Activated naive CD4-positive, alpha-beta T cell treated with anti-CD3 and anti-CD28 coated beads, Interleukin-2, amount 50 U/mL, for 24 hours (primary cell): ENCODE measurements around the gene SH2B3.
"Not testable (repeated sequence)": the region's sequence is repeated elsewhere in the genome, so short reads cannot be mapped to it uniquely, and the experiment has no call there.

Source experiments
- H3K27ac Mint-ChIP-seq: one replicate; pipeline ENCODE4 v1.8.0; 2021; ENCODE audit warnings: mild to moderate bottlenecking, mixed read lengths
- H3K27me3 Mint-ChIP-seq: one replicate; pipeline ENCODE4 v1.8.0; 2021; ENCODE audit warnings: mixed read lengths
- H3K36me3 Mint-ChIP-seq: one replicate; pipeline ENCODE4 v1.8.0; 2021; ENCODE audit warnings: mixed read lengths
- H3K4me1 Mint-ChIP-seq: one replicate; pipeline ENCODE4 v1.8.0; 2021; ENCODE audit warnings: mixed read lengths
- H3K4me3 Mint-ChIP-seq: one replicate; pipeline ENCODE4 v1.8.0; 2021; ENCODE audit warnings: mild to moderate bottlenecking, mixed read lengths
- H3K9me3 Mint-ChIP-seq: one replicate; pipeline ENCODE4 v1.8.0; 2021; ENCODE audit warnings: mixed read lengths

The SH2B3 gene

GRCh38 chr12:111469401-111469800 is 63.7 kb downstream of the SH2B3 start:
- H3K36me3 Mint-ChIP-seq: peaks cover 9% of the 10 kb centered on the region
- no peak overlapping the region for H3K4me3 Mint-ChIP-seq
- no peaks in the 10 kb centered on the region for H3K27me3 Mint-ChIP-seq
- peaks cover 5% of the 10 kb centered on the region for H3K4me1 Mint-ChIP-seq
- H3K27ac Mint-ChIP-seq: no peak overlapping the region
- no peaks in the 10 kb centered on the region for H3K9me3 Mint-ChIP-seq

GRCh38 chr12:111471236-111471635 is 65.5 kb downstream of the SH2B3 start:
- no peaks in the 10 kb centered on the region for H3K27me3 Mint-ChIP-seq
- H3K27ac Mint-ChIP-seq: peak overlapping the region; percentile 53
- H3K4me1 Mint-ChIP-seq: peaks cover 5% of the 10 kb centered on the region
- no peaks in the 10 kb centered on the region for H3K9me3 Mint-ChIP-seq
- no peak overlapping the region for H3K4me3 Mint-ChIP-seq
- peaks cover 12% of the 10 kb centered on the region for H3K36me3 Mint-ChIP-seq

DNA sequence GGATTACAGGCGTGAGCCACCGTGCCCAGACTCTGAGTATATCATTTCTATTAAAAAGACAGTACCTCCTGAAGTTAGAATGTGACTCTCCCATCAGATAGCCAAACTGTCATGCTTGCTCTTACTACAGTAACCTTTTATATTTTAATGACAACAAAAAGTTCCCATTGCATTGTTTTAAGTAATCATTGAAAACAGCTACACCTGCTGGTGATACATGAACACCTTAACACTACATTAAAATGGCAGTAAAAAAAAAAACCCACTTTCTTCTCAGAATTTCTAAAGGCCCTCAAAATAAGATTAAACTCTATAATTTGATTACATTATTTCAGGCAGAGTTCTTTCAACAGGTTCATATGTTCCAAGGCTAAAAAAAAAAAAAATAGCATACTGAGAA is 76.7 kb downstream of the SH2B3 start:
- Mint-ChIP-seq H3K27me3 (no peaks in the 10 kb centered on the region), H3K9me3 (no peaks in the 10 kb centered on the region), H3K36me3 (peaks cover 13% of the 10 kb centered on the region), H3K27ac (no peak overlapping the region), H3K4me3 (no peak overlapping the region), H3K4me1 (no peaks in the 10 kb centered on the region)

- H3K27ac Mint-ChIP-seq: no peak overlapping the region
Observed at GRCh38 chr12:111488271-111488670, 82.5 kb downstream of the SH2B3 start.

GRCh38 chr12:111488798-111489197 is 83.1 kb downstream of the SH2B3 start:
- H3K4me1 Mint-ChIP-seq: no peaks in the 10 kb centered on the region
- no peak overlapping the region for H3K4me3 Mint-ChIP-seq
- no peaks in the 10 kb centered on the region for H3K27me3 Mint-ChIP-seq
- no peaks in the 10 kb centered on the region for H3K9me3 Mint-ChIP-seq
- peaks cover 17% of the 10 kb centered on the region for H3K36me3 Mint-ChIP-seq
- H3K27ac Mint-ChIP-seq: no peak overlapping the region

More at GRCh38 chr12:111488271-111488670, 82.5 kb downstream of the SH2B3 start:
- H3K9me3 Mint-ChIP-seq: no peaks in the 10 kb centered on the region
- no peak overlapping the region for H3K4me3 Mint-ChIP-seq
- H3K4me1 Mint-ChIP-seq: no peaks in the 10 kb centered on the region
- no peaks in the 10 kb centered on the region for H3K27me3 Mint-ChIP-seq
- peaks cover 17% of the 10 kb centered on the region for H3K36me3 Mint-ChIP-seq

DNA sequence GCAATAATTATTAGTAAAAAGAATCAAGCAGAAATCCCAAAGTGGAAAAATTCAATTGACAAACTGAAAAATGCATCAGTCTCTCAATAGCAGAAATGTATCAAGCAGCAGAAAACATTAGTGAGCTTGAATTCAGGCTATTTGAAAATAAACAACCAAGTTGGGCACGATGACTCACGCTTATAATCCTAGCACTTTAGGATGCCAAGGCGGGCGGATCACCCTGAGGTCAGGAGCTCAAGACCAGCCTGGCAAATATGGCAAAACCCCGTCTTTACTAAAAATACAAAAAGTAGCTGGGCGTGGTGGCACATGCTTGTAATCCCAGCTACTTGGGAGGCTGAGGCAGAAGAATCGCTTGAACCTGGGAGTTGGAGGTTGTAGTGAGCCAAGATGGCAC is 87.3 kb downstream of the SH2B3 start:
- not testable (repeated sequence) for H3K4me1 Mint-ChIP-seq, H3K4me3 Mint-ChIP-seq, H3K27ac Mint-ChIP-seq, H3K27me3 Mint-ChIP-seq, H3K9me3 Mint-ChIP-seq
- peaks cover 22% of the 10 kb centered on the region for H3K36me3 Mint-ChIP-seq

DNA sequence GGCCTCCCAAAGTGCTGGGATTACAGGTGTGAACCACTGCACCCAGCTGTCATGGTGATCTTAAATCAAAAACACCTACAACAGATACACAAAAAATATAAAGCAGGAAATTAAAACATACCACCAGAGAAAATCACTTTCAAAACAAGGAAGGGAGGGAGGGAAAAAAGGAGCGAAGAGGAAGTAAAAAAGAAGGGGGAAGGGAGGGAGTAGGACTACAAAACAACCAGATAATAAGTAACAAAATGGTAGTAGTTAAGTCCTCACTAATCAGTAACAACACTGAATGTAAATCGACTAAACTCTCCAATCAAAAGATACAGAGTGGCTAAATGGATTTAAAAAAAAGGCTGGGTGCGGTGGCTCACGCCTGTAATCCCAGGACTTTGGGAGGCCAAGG is 89.0 kb downstream of the SH2B3 start:
- no peak overlapping the region for H3K4me3 Mint-ChIP-seq
- H3K9me3 Mint-ChIP-seq: no peaks in the 10 kb centered on the region
- H3K27ac Mint-ChIP-seq: no peak overlapping the region
- H3K36me3 Mint-ChIP-seq: peaks cover 25% of the 10 kb centered on the region
- H3K27me3 Mint-ChIP-seq: no peaks in the 10 kb centered on the region
- no peaks in the 10 kb centered on the region for H3K4me1 Mint-ChIP-seq
